GM20431 (cell line): ENCODE results near the gene NDUFS4.
"Not testable (repeated sequence)": the region's sequence is repeated elsewhere in the genome, so short reads cannot be mapped to it uniquely, and the experiment has no call there.

Experiments
- in situ Hi-C: fragments of 300-500 bp; cut with MseI, MboI; formaldehyde crosslinking; loops from one replicate; pipeline ENCODE4 v1.15.0; 2020; ENCODE audit warnings: low sequenced_read_pairs; ENCODE audit not compliant: unreplicated experiment

Gene NDUFS4

DNA sequence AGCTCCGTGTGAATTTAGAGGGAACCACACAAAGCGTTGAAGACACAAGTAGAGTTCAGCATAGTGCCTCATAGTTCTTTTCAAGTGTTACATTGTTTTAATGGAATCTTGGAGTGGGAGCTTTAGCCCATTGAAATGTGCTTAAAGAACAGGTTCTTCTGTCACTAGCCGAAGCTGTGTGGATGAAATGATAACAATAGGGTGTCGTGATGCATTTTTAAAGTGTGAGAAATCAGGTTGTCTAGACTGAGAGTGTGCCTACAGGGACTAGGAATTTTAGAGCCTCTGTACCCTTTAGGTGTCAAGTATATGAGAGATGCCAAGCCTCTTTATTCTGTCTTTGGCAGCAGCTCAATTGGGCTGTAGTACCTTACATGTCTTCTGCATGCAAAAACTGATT is 83.0 kb downstream of the NDUFS4 start:
- in situ Hi-C loops, result no loop called here

GRCh38 chr5:53645078-53645477 is 84.6 kb downstream of the NDUFS4 start:
- in situ Hi-C loops, result no loop called here

DNA sequence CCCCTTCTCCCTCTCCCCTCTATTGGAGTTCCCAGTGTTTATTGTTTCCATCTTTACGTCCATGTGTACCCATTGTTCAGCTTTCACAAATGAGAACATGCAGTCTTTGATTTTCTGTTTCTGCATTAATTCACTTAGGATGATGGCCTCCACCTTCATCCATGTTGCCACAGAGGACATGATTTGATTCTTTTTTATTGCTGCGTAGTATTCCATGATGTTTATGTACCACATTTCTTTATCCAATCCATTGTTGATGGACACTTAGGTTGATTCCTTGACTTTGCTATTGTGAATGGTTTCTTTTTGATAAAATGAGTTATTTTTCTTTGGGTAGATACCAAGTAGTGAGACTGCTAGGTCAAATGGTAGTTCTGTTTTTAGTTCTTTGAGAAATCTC is 88.9 kb downstream of the NDUFS4 start:
- in situ Hi-C loops, result no loop called here

DNA sequence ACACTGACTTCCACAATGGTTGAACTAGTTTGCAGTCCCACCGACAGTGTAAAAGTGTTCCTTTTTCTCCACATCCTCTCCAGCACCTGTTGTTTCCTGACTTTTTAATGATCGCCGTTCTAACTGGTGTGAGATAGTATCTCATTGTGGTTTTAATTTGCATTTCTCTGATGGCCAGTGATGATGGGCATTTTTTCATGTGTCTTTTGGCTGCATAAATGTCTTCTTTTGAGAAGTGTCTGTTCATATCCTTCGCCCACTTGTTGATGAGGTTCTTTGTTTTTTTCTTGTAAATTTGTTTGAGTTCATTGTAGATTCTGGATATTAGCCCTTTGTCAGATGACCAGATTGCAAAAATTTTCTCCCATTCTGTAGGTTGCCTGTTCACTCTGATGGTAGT is 100.1 kb downstream of the NDUFS4 start:
- in situ Hi-C loops, result not testable (repeated sequence)

- in situ Hi-C loops, result not testable (repeated sequence)
Measured at GRCh38 chr5:53665313-53665712, 104.9 kb downstream of the NDUFS4 start.

GRCh38 chr5:53667621-53668020 is 107.2 kb downstream of the NDUFS4 start:
- in situ Hi-C loops, result no loop called here

DNA sequence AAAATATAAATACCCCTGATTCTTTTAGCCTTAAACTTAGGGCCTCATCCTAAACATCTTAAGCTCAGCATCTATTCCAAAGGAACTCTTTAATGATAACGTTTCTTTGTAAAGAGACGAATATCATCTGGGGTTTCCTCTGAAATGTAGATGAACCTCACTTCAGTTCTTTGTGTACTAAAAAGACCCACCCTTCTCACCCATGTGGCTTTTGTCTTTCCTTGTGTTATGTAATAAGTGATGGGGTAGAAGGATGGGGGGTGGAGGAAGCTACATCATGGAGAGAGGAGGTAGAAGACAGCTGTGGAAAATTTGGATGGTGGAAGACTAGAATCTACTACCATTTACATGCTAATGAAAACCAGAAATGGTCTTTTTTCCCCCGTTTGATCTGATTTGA is 111.0 kb downstream of the NDUFS4 start:
- in situ Hi-C loops, result no loop called here

DNA sequence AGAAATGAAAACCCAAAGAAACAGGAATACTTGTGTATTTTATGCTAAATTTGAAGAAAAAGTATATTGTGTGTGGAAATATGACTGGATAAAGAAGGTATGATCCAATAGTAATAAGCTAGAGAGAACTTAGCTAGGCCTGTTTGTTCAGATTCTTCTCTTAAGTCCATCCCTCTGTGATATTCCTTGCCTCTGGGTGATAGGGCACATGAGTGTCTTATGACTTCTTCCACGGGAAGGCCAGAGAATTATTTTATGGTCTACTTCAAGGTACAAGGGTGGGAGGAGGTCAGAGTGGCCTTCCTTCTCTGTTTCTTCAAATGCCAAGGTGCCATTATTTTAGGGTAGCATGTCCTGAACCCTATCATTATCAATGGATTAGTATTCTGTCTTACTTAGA is 113.7 kb downstream of the NDUFS4 start:
- in situ Hi-C loops, result no loop called here

DNA sequence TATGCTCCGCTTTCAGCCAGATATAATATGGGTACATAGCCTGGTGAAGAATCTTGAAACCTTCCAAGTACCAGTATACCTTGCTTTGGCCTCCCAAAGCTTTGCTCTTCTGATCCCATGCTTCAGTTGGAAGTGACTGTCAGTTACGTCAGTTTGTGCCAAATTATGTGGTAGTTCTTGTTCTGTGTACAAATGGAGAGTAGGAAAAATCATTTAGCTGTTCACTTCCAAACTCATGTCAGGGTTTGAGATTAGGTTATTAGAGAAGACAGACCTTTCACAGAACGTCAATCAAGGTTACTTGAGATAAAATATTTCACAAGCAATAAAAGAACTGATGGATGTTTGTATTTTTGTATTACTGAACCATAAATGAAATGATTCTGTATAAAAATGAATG is 117.2 kb downstream of the NDUFS4 start:
- in situ Hi-C loops, result no loop called here

- in situ Hi-C loops, result no loop called here
Measured at GRCh38 chr5:53678981-53679660, 118.7 kb downstream of the NDUFS4 start.

GRCh38 chr5:53681079-53681478 is 120.6 kb downstream of the NDUFS4 start:
- in situ Hi-C loops, result no loop called here

DNA sequence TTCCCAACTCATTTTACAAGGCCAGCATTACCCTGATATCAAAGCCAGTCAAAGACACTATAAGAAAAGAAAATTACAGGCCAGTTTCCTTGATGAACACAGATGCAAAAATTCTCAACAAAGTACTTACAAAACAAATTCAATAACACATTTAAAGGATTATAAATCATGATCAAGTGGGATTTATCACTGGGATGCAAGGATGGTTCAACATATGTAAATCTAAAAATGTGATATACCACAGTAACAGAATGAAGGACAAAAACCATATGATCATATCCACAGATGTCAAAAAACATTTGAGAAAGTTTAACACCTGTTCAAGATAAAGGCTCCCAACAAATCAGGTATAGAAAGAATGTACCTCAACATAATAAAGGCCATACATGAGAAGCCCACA is 130.6 kb downstream of the NDUFS4 start:
- in situ Hi-C loops, result no loop called here

DNA sequence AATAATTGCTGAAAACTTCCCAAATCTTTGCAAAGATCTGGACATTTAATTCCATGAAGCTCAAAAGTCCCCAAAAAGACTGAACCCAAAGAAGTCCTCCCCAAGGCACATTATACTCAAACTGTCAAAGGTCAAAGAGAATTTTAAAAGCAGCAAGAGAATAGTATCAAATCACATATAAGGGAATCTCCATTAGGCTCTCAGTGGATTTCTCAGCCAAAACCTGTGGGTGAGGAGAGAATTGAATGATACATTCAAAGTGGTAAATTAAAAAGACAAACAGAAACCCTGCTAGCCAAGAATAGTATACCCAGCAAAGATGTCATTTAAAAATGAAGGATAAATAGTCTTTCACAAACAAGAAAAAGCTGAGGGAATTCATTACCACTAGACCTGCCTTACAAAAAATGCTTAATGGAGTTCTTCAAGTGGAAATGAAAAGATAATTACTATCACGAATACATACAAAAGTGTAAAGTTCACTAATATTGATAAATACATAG is 134.1 kb downstream of the NDUFS4 start:
- in situ Hi-C loops, result no loop called here

- in situ Hi-C loops, result not testable (repeated sequence)
Measured at GRCh38 chr5:53710405-53710804, 150.0 kb downstream of the NDUFS4 start.

GRCh38 chr5:53712327-53712726 is 151.9 kb downstream of the NDUFS4 start:
- in situ Hi-C loops, result no loop called here

GRCh38 chr5:53713978-53714666 is 153.7 kb downstream of the NDUFS4 start:
- in situ Hi-C loops, result no loop called here

DNA sequence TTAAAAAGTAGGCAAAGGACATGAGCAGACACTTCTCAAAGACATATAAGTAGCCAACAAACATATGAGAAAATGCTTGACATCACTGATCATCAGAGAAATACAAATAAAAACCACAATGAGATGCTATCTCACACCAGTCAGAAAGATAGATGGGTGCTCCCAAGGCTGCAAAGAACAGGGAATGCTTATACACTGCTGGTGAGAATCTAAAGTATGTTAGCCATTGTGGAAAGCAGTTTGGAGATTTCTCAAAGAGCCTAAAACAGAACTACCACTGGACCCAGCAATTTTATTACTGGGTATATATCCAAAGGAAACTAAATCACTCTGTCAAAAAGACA is 154.2 kb downstream of the NDUFS4 start:
- in situ Hi-C loops, result no loop called here

GRCh38 chr5:53726121-53726520 is 165.7 kb downstream of the NDUFS4 start:
- in situ Hi-C loops, result no loop called here

- in situ Hi-C loops, result no loop called here
Measured at GRCh38 chr5:53730943-53731342, 170.5 kb downstream of the NDUFS4 start.
